Ishikawa (cell line): ENCODE data around the gene KRTAP10-3.

ENCODE experiments used
- EGR1 ChIP-seq: IDR thresholded peaks from 2 replicates; pipeline ENCODE4 v1.6.1; 2012
- EP300 ChIP-seq: IDR thresholded peaks from 2 replicates; pipeline ENCODE4 v1.6.1; 2012; ENCODE audit warnings: borderline replicate concordance
- YY1 ChIP-seq: IDR thresholded peaks from 2 replicates; pipeline ENCODE4 v1.6.1; 2012; ENCODE audit warnings: low read depth
- TF ChIP-seq, protein P1 (sequence below): IDR thresholded peaks from 2 replicates; pipeline ENCODE4 v1.6.1; 2012

- TF ChIP-seq, protein P1, sequence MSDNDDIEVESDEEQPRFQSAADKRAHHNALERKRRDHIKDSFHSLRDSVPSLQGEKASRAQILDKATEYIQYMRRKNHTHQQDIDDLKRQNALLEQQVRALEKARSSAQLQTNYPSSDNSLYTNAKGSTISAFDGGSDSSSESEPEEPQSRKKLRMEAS, result peak; percentile 70
- TF ChIP-seq EP300 (no peak), EGR1 (no peak), YY1 (peak; percentile 71; the same call in 1 of the 2 replicates)
Measured at GRCh38 chr21:44517175-44517899, 41.3 kb downstream of the KRTAP10-3 start.
